ENCODE measurements around the gene PCCA.

The PCCA gene

GRCh38 chr13:100356426-100356825 lies 267.5 kb downstream of the PCCA start:
- no peak for FAIRE-seq
- DNase-seq (ENCODE audit: insufficient read length) = no peak
- TF ChIP-seq TAF1 (IDR thresholded peaks at IDR 0.05; ENCODE audit: borderline replicate concordance, low read depth, low read length) (no peak), POLR2AphosphoS5 (IDR thresholded peaks at IDR 0.05; ENCODE audit: low read depth, low read length) (no peak), POLR2A (IDR thresholded peaks at IDR 0.05; ENCODE audit: low read depth, low read length) (no peak)

- TF ChIP-seq POLR2AphosphoS5 (IDR thresholded peaks at IDR 0.05; ENCODE audit: low read depth, low read length) = no peak
- TF ChIP-seq TAF1 (IDR thresholded peaks at IDR 0.05; ENCODE audit: borderline replicate concordance, low read depth, low read length) = no peak
- TF ChIP-seq POLR2A (IDR thresholded peaks at IDR 0.05; ENCODE audit: low read depth, low read length) = no peak
- no peak for DNase-seq (ENCODE audit: insufficient read length)
- no peak for FAIRE-seq
Measured at GRCh38 chr13:100356889-100357288, 268.0 kb downstream of the PCCA start.

- DNase-seq (ENCODE audit: insufficient read length) = no peak
- no peak for FAIRE-seq
Measured at GRCh38 chr13:100357764-100358163, 268.9 kb downstream of the PCCA start.

GRCh38 chr13:100361504-100361903 lies 272.6 kb downstream of the PCCA start:
- TF ChIP-seq POLR2AphosphoS5 (IDR thresholded peaks at IDR 0.05; ENCODE audit: low read depth, low read length) (no peak), TAF1 (IDR thresholded peaks at IDR 0.05; ENCODE audit: borderline replicate concordance, low read depth, low read length) (no peak), POLR2A (IDR thresholded peaks at IDR 0.05; ENCODE audit: low read depth, low read length) (no peak)
- no peak for FAIRE-seq
- no peak for DNase-seq (ENCODE audit: insufficient read length)

More at GRCh38 chr13:100357764-100358163, 268.9 kb downstream of the PCCA start:
- no peak for TF ChIP-seq TAF1 (IDR thresholded peaks at IDR 0.05; ENCODE audit: borderline replicate concordance, low read depth, low read length)
- TF ChIP-seq POLR2AphosphoS5 (IDR thresholded peaks at IDR 0.05; ENCODE audit: low read depth, low read length) = no peak
- TF ChIP-seq POLR2A (IDR thresholded peaks at IDR 0.05; ENCODE audit: low read depth, low read length) = no peak

GRCh38 chr13:100362371-100362770 lies 273.5 kb downstream of the PCCA start:
- DNase-seq (ENCODE audit: insufficient read length) (no peak), FAIRE-seq (no peak)
- TF ChIP-seq POLR2AphosphoS5 (IDR thresholded peaks at IDR 0.05; ENCODE audit: low read depth, low read length) (no peak), TAF1 (IDR thresholded peaks at IDR 0.05; ENCODE audit: borderline replicate concordance, low read depth, low read length) (no peak), POLR2A (IDR thresholded peaks at IDR 0.05; ENCODE audit: low read depth, low read length) (no peak)

- no peak for DNase-seq (ENCODE audit: insufficient read length)
- FAIRE-seq = no peak
- TF ChIP-seq TAF1 (IDR thresholded peaks at IDR 0.05; ENCODE audit: borderline replicate concordance, low read depth, low read length) (no peak), POLR2AphosphoS5 (IDR thresholded peaks at IDR 0.05; ENCODE audit: low read depth, low read length) (no peak), POLR2A (IDR thresholded peaks at IDR 0.05; ENCODE audit: low read depth, low read length) (no peak)
Measured at GRCh38 chr13:100362781-100363180, 273.9 kb downstream of the PCCA start.

- FAIRE-seq = no peak
- no peak for DNase-seq (ENCODE audit: insufficient read length)
- no peak for TF ChIP-seq TAF1 (IDR thresholded peaks at IDR 0.05; ENCODE audit: borderline replicate concordance, low read depth, low read length)
- TF ChIP-seq POLR2AphosphoS5 (IDR thresholded peaks at IDR 0.05; ENCODE audit: low read depth, low read length) = no peak
- no peak for TF ChIP-seq POLR2A (IDR thresholded peaks at IDR 0.05; ENCODE audit: low read depth, low read length)
Measured at GRCh38 chr13:100363285-100363711, 274.4 kb downstream of the PCCA start.

- DNase-seq (ENCODE audit: insufficient read length) (no peak), FAIRE-seq (no peak)
- TF ChIP-seq POLR2AphosphoS5 (IDR thresholded peaks at IDR 0.05; ENCODE audit: low read depth, low read length) (no peak), TAF1 (IDR thresholded peaks at IDR 0.05; ENCODE audit: borderline replicate concordance, low read depth, low read length) (no peak), POLR2A (IDR thresholded peaks at IDR 0.05; ENCODE audit: low read depth, low read length) (no peak)
Measured at GRCh38 chr13:100363874-100364273, 275.0 kb downstream of the PCCA start.

- no peak for FAIRE-seq
- DNase-seq (ENCODE audit: insufficient read length) = no peak
- TF ChIP-seq POLR2AphosphoS5 (IDR thresholded peaks at IDR 0.05; ENCODE audit: low read depth, low read length) = no peak
- no peak for TF ChIP-seq TAF1 (IDR thresholded peaks at IDR 0.05; ENCODE audit: borderline replicate concordance, low read depth, low read length)
- TF ChIP-seq POLR2A (IDR thresholded peaks at IDR 0.05; ENCODE audit: low read depth, low read length) = no peak
Measured at GRCh38 chr13:100364591-100364990, 275.7 kb downstream of the PCCA start.

- FAIRE-seq (no peak), DNase-seq (ENCODE audit: insufficient read length) (no peak)
- TF ChIP-seq TAF1 (IDR thresholded peaks at IDR 0.05; ENCODE audit: borderline replicate concordance, low read depth, low read length) (no peak), POLR2A (IDR thresholded peaks at IDR 0.05; ENCODE audit: low read depth, low read length) (no peak), POLR2AphosphoS5 (IDR thresholded peaks at IDR 0.05; ENCODE audit: low read depth, low read length) (no peak)
Measured at GRCh38 chr13:100365680-100366079, 276.8 kb downstream of the PCCA start.

GRCh38 chr13:100378533-100378932 lies 289.6 kb downstream of the PCCA start:
- FAIRE-seq = no peak
- TF ChIP-seq TAF1 (IDR thresholded peaks at IDR 0.05; ENCODE audit: borderline replicate concordance, low read depth, low read length) (no peak), POLR2A (IDR thresholded peaks at IDR 0.05; ENCODE audit: low read depth, low read length) (no peak), POLR2AphosphoS5 (IDR thresholded peaks at IDR 0.05; ENCODE audit: low read depth, low read length) (no peak)

GRCh38 chr13:100381595-100382224 lies 292.8 kb downstream of the PCCA start:
- TF ChIP-seq POLR2A (IDR thresholded peaks at IDR 0.05; ENCODE audit: low read depth, low read length) (no peak), TAF1 (IDR thresholded peaks at IDR 0.05; ENCODE audit: borderline replicate concordance, low read depth, low read length) (no peak)
- DNase-seq (ENCODE audit: insufficient read length) (no peak), FAIRE-seq (no peak)

More at GRCh38 chr13:100378533-100378932, 289.6 kb downstream of the PCCA start:
- no peak for DNase-seq (ENCODE audit: insufficient read length)

All from GM12892 (cell line).